IMR-90 (cell line): Measurements from ENCODE around the gene SH3BP4.

ENCODE experiments used
- BHLHE40 ChIP-seq: fragments of 150-350 bp; IDR thresholded peaks from 2 replicates; pipeline ENCODE4 v1.6.1; 2016; ENCODE audit warnings: mild to moderate bottlenecking, low read depth, low read length
- CEBPB ChIP-seq: IDR thresholded peaks from 2 replicates; pipeline ENCODE4 v1.6.1; 2012; ENCODE audit warnings: low read depth, low read length, improper control_type of control experiment
- CTCF ChIP-seq: conservative IDR thresholded peaks from 2 replicates; pipeline ENCODE4 v1.5.1; 2012; ENCODE audit warnings: mild to moderate bottlenecking, low read depth, low read length, improper control_type of control experiment
- MAZ ChIP-seq: IDR thresholded peaks from 2 replicates; pipeline ENCODE4 v1.6.1; 2012; ENCODE audit warnings: low read depth, mild to moderate bottlenecking, low read length, improper control_type of control experiment, moderate library complexity, borderline replicate concordance
- NFE2L2 ChIP-seq: fragments of 150-350 bp; IDR thresholded peaks from 2 replicates; pipeline ENCODE4 v1.6.1; 2016; ENCODE audit warnings: low read depth, mild to moderate bottlenecking, low read length
- POLR2A ChIP-seq: IDR thresholded peaks from 2 replicates; pipeline ENCODE4 v1.6.1; 2012; ENCODE audit warnings: mild to moderate bottlenecking, low read depth, low read length
- RFX5 ChIP-seq: IDR thresholded peaks from 2 replicates; pipeline ENCODE4 v1.8.0; 2012; ENCODE audit warnings: low read depth, mild to moderate bottlenecking, low read length, moderate library complexity
- SMC3 ChIP-seq: fragments of 150-350 bp; IDR thresholded peaks from 2 replicates; pipeline ENCODE4 v1.6.1; 2016; ENCODE audit warnings: low read depth, mild to moderate bottlenecking, antibody characterized with exemption, low read length, moderate library complexity
- TF ChIP-seq, protein P1 (sequence below): fragments of 150-350 bp; IDR thresholded peaks from 2 replicates; pipeline ENCODE4 v1.6.1; 2016; ENCODE audit warnings: low read depth, mild to moderate bottlenecking, low read length, moderate library complexity, borderline replicate concordance

DNA sequence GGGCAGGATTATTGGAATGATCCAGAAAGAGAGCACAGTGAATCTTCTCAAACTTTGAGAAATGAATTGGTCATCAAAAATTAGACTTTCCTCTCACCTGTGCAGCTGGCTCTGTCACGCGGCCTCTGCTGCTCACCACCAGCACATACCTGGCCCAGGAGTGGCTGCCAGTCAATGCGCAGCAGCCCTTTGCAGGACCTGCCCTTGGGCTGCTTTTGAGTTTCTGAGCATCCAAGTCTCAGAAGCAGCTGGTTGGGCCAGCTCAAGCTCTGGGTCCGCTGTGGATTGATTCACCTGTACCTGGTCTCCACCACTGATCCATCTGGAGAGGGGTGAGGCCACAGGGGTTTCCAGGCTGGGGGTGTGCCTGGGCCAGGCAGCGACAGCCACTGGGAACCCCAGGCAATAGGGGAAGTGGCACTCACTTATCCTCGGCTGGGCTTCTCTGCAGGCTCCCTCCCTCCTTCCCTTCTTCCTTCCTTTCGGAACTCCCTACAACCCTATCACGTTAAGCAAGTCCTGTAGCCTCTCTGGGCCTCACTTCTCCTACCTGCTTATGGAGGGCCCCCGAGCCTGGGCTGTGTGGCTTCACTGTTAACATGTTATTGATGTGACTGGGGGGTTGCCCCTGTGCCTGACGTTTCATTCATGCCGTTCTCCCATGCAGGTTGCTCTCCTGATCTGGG, 48.1 kb downstream of the SH3BP4 start:
- TF ChIP-seq CTCF, result no peak
- TF ChIP-seq POLR2A, result no peak
- no peak for TF ChIP-seq NFE2L2
- TF ChIP-seq, protein P1, sequence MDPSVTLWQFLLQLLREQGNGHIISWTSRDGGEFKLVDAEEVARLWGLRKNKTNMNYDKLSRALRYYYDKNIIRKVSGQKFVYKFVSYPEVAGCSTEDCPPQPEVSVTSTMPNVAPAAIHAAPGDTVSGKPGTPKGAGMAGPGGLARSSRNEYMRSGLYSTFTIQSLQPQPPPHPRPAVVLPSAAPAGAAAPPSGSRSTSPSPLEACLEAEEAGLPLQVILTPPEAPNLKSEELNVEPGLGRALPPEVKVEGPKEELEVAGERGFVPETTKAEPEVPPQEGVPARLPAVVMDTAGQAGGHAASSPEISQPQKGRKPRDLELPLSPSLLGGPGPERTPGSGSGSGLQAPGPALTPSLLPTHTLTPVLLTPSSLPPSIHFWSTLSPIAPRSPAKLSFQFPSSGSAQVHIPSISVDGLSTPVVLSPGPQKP, result no peak
- TF ChIP-seq RFX5, result no peak
- no peak for TF ChIP-seq CEBPB
- TF ChIP-seq SMC3, result no peak
- TF ChIP-seq MAZ, result no peak
- TF ChIP-seq BHLHE40, result no peak
